WTC11 (cell line): ENCODE results near the gene VWDE. TPM values are rescaled to one million over a fixed set of nuclear protein-coding genes. Genes with fewer than 3 reads are reported as not detected.

Source experiments
- ATAC-seq: fragments of 200-7000 bp; cut with Tn5 transposase; 2 replicates; pipeline ENCODE4 v1.10.0; 2021; ENCODE audit warnings: mild to moderate bottlenecking, moderate library complexity
- CTCF ChIA-PET: fragments of 300-600 bp; sonication (Branson Sonifier 250); formaldehyde crosslinking; loops from one replicate; lab custom pipeline; 2021; ENCODE audit warnings: antibody characterized with exemption; lab: Charles Lee
- POLR2A ChIA-PET: fragments of 350-600 bp; sonication (Branson Sonifier 250); formaldehyde crosslinking; loops from one replicate; lab custom pipeline; 2021; ENCODE audit warnings: antibody characterized with exemption; lab: Charles Lee
- DNase-seq: peaks from one replicate; pipeline ENCODE4 v3.0.0; 2021; ENCODE audit warnings: low spot score
- H3K27ac Mint-ChIP-seq: 2 replicates; pipeline ENCODE4 v1.8.0; 2021; ENCODE audit warnings: mixed read lengths
- H3K27me3 Mint-ChIP-seq: 2 replicates; pipeline ENCODE4 v1.8.0; 2021; ENCODE audit warnings: low read depth, mild to moderate bottlenecking, moderate library complexity, mixed read lengths
- H3K36me3 Mint-ChIP-seq: 2 replicates; pipeline ENCODE4 v1.8.0; 2021; ENCODE audit warnings: mixed read lengths
- H3K4me1 Mint-ChIP-seq: 2 replicates; pipeline ENCODE4 v1.8.0; 2022; ENCODE audit warnings: mixed read lengths
- H3K4me3 Mint-ChIP-seq: 2 replicates; pipeline ENCODE4 v1.8.0; 2021; ENCODE audit warnings: mild to moderate bottlenecking, moderate library complexity, mixed read lengths
- H3K9me3 Mint-ChIP-seq: 2 replicates; pipeline ENCODE4 v1.8.0; 2021; ENCODE audit warnings: mixed read lengths
- GTF2I ChIP-seq: fragments of 250-450 bp; sonication (Bioruptor Pico); conservative IDR thresholded peaks from 2 replicates; pipeline ENCODE4 v1.4.0; 2021; ENCODE audit warnings: mild to moderate bottlenecking
- MLX ChIP-seq: sonication (generic); formaldehyde crosslinking; IDR thresholded peaks from 2 replicates; pipeline ENCODE4 v1.8.1; 2023; ENCODE audit warnings: mild to moderate bottlenecking, missing genetic modification reagents, moderate library complexity
- NFYB ChIP-seq: sonication (generic); formaldehyde crosslinking; conservative IDR thresholded peaks from 2 replicates; pipeline ENCODE4 v1.8.0; 2022; ENCODE audit warnings: low read depth, missing genetic modification reagents
- NR3C1 ChIP-seq: sonication (generic); formaldehyde crosslinking; conservative IDR thresholded peaks from 2 replicates; pipeline ENCODE4 v1.8.1; 2023; ENCODE audit warnings: low read depth, mild to moderate bottlenecking, missing genetic modification reagents
- SOX15 ChIP-seq: fragments of 250-450 bp; sonication (Bioruptor Pico); IDR thresholded peaks from 2 replicates; pipeline ENCODE4 v1.9.0; 2021; ENCODE audit warnings: mild to moderate bottlenecking
- ZNF121 ChIP-seq: sonication (generic); formaldehyde crosslinking; IDR thresholded peaks from 2 replicates; pipeline ENCODE4 v1.8.0; 2023; ENCODE audit warnings: missing genetic modification reagents
- ZNF138 ChIP-seq: sonication (generic); formaldehyde crosslinking; conservative IDR thresholded peaks from 2 replicates; pipeline ENCODE4 v1.8.1; 2022; ENCODE audit warnings: mild to moderate bottlenecking, moderate library complexity, missing genetic modification reagents
- ZNF263 ChIP-seq: sonication (generic); formaldehyde crosslinking; IDR thresholded peaks from 2 replicates; pipeline ENCODE4 v1.8.1; 2022; ENCODE audit warnings: low read depth, mild to moderate bottlenecking, moderate library complexity, missing genetic modification reagents
- total RNA-seq: library from RNA; stranded (reverse); gene quantifications from 3 replicates; pipeline ENCODE4 v1.2.3, GENCODE V29; 2021
- TF ChIP-seq, protein P1 (sequence below): sonication (generic); formaldehyde crosslinking; IDR thresholded peaks from 2 replicates; pipeline ENCODE4 v1.8.0; 2023; ENCODE audit warnings: missing genetic modification reagents, mild to moderate bottlenecking, borderline replicate concordance
- TF ChIP-seq, protein P2 (sequence below): sonication (generic); formaldehyde crosslinking; IDR thresholded peaks from 2 replicates; pipeline ENCODE4 v1.8.0; 2022; ENCODE audit warnings: mild to moderate bottlenecking, missing genetic modification reagents
- TF ChIP-seq, protein P3 (sequence below): sonication (generic); formaldehyde crosslinking; IDR thresholded peaks from 2 replicates; pipeline ENCODE4 v1.8.0; 2023; ENCODE audit warnings: missing genetic modification reagents
- TF ChIP-seq, protein P4 (sequence below): fragments of 250-450 bp; sonication (Bioruptor Pico); IDR thresholded peaks from 2 replicates; pipeline ENCODE4 v1.9.0; 2021; ENCODE audit warnings: moderate library complexity, mild to moderate bottlenecking, inconsistent platforms, borderline replicate concordance
- TF ChIP-seq, protein P5 (sequence below): sonication (generic); formaldehyde crosslinking; IDR thresholded peaks from 2 replicates; pipeline ENCODE4 v1.8.1; 2023; ENCODE audit warnings: mild to moderate bottlenecking, missing genetic modification reagents, moderate library complexity
- TF ChIP-seq, protein P6 (sequence below): sonication (generic); formaldehyde crosslinking; IDR thresholded peaks from 2 replicates; pipeline ENCODE4 v1.8.0; 2022; ENCODE audit warnings: missing genetic modification reagents
- TF ChIP-seq, protein P7 (sequence below): fragments of 250-450 bp; sonication (Bioruptor Pico); IDR thresholded peaks from 2 replicates; pipeline ENCODE4 v1.9.0; 2021; ENCODE audit warnings: mild to moderate bottlenecking, borderline replicate concordance

VWDE gene
- total RNA-seq, 1 experiment from 2014 or later, result 21.0 TPM

GRCh38 chr7:12450615-12451014, 47.0 kb upstream of the VWDE start:
- TF ChIP-seq, protein P1, sequence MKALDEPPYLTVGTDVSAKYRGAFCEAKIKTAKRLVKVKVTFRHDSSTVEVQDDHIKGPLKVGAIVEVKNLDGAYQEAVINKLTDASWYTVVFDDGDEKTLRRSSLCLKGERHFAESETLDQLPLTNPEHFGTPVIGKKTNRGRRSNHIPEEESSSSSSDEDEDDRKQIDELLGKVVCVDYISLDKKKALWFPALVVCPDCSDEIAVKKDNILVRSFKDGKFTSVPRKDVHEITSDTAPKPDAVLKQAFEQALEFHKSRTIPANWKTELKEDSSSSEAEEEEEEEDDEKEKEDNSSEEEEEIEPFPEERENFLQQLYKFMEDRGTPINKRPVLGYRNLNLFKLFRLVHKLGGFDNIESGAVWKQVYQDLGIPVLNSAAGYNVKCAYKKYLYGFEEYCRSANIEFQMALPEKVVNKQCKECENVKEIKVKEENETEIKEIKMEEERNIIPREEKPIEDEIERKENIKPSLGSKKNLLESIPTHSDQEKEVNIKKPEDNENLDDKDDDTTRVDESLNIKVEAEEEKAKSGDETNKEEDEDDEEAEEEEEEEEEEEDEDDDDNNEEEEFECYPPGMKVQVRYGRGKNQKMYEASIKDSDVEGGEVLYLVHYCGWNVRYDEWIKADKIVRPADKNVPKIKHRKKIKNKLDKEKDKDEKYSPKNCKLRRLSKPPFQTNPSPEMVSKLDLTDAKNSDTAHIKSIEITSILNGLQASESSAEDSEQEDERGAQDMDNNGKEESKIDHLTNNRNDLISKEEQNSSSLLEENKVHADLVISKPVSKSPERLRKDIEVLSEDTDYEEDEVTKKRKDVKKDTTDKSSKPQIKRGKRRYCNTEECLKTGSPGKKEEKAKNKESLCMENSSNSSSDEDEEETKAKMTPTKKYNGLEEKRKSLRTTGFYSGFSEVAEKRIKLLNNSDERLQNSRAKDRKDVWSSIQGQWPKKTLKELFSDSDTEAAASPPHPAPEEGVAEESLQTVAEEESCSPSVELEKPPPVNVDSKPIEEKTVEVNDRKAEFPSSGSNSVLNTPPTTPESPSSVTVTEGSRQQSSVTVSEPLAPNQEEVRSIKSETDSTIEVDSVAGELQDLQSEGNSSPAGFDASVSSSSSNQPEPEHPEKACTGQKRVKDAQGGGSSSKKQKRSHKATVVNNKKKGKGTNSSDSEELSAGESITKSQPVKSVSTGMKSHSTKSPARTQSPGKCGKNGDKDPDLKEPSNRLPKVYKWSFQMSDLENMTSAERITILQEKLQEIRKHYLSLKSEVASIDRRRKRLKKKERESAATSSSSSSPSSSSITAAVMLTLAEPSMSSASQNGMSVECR (CRISPR knock-in tag), result no peak
- TF ChIP-seq GTF2I (CRISPR knock-in tag) (no peak), NFYB (CRISPR knock-in tag) (no peak), NR3C1 (CRISPR knock-in tag) (no peak), ZNF263 (no peak), ZNF121 (CRISPR knock-in tag) (no peak)
- TF ChIP-seq, protein P2, sequence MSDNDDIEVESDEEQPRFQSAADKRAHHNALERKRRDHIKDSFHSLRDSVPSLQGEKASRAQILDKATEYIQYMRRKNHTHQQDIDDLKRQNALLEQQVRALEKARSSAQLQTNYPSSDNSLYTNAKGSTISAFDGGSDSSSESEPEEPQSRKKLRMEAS (CRISPR knock-in tag), result no peak
- TF ChIP-seq, protein P3, sequence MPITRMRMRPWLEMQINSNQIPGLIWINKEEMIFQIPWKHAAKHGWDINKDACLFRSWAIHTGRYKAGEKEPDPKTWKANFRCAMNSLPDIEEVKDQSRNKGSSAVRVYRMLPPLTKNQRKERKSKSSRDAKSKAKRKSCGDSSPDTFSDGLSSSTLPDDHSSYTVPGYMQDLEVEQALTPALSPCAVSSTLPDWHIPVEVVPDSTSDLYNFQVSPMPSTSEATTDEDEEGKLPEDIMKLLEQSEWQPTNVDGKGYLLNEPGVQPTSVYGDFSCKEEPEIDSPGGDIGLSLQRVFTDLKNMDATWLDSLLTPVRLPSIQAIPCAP (CRISPR knock-in tag), result no peak
- TF ChIP-seq, protein P4, sequence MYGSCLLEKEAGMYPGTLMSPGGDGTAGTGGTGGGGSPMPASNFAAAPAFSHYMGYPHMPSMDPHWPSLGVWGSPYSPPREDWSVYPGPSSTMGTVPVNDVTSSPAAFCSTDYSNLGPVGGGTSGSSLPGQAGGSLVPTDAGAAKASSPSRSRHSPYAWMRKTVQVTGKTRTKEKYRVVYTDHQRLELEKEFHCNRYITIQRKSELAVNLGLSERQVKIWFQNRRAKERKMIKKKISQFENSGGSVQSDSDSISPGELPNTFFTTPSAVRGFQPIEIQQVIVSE, result no peak
- TF ChIP-seq, protein P5, sequence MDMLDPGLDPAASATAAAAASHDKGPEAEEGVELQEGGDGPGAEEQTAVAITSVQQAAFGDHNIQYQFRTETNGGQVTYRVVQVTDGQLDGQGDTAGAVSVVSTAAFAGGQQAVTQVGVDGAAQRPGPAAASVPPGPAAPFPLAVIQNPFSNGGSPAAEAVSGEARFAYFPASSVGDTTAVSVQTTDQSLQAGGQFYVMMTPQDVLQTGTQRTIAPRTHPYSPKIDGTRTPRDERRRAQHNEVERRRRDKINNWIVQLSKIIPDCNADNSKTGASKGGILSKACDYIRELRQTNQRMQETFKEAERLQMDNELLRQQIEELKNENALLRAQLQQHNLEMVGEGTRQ, result no peak
- TF ChIP-seq, all 79 proteins: peak for 0
- peaks cover 31% of the 10 kb centered on the region for H3K9me3 Mint-ChIP-seq
- ChIA-PET CTCF (interaction anchor here (0.7 to 1.6 kb wide), 4 partner anchors 7 to 539 kb away, joined by 3 to 11 read pairs (median 6); no protein-coding TSS in a partner anchor), POLR2A (no interaction called here)
- no peak overlapping the region for H3K4me3 Mint-ChIP-seq
- ATAC-seq, result peak; percentile 78
- H3K27me3 Mint-ChIP-seq, result no peaks in the 10 kb centered on the region
- peaks cover 24% of the 10 kb centered on the region for H3K36me3 Mint-ChIP-seq
- DNase-seq, result no peak
- H3K4me1 Mint-ChIP-seq, result peaks cover 24% of the 10 kb centered on the region
- H3K27ac Mint-ChIP-seq, result no peak overlapping the region

GRCh38 chr7:12444785-12445184, 41.1 kb upstream of the VWDE start:
- Mint-ChIP-seq H3K4me1 (peaks cover 7% of the 10 kb centered on the region), H3K9me3 (peaks cover 3% of the 10 kb centered on the region), H3K27ac (no peak overlapping the region), H3K27me3 (no peaks in the 10 kb centered on the region), H3K36me3 (peaks cover under 1% of the 10 kb centered on the region; the same call in 1 of the 2 replicates), H3K4me3 (no peak overlapping the region)
- ATAC-seq (no peak), DNase-seq (no peak)
- POLR2A ChIA-PET, result no interaction called here
- CTCF ChIA-PET, result interaction anchor here (2.2 to 4.0 kb wide), 2 partner anchors 11 to 14 kb away, joined by 9 to 20 read pairs; no protein-coding TSS in a partner anchor
- TF ChIP-seq, protein P6, sequence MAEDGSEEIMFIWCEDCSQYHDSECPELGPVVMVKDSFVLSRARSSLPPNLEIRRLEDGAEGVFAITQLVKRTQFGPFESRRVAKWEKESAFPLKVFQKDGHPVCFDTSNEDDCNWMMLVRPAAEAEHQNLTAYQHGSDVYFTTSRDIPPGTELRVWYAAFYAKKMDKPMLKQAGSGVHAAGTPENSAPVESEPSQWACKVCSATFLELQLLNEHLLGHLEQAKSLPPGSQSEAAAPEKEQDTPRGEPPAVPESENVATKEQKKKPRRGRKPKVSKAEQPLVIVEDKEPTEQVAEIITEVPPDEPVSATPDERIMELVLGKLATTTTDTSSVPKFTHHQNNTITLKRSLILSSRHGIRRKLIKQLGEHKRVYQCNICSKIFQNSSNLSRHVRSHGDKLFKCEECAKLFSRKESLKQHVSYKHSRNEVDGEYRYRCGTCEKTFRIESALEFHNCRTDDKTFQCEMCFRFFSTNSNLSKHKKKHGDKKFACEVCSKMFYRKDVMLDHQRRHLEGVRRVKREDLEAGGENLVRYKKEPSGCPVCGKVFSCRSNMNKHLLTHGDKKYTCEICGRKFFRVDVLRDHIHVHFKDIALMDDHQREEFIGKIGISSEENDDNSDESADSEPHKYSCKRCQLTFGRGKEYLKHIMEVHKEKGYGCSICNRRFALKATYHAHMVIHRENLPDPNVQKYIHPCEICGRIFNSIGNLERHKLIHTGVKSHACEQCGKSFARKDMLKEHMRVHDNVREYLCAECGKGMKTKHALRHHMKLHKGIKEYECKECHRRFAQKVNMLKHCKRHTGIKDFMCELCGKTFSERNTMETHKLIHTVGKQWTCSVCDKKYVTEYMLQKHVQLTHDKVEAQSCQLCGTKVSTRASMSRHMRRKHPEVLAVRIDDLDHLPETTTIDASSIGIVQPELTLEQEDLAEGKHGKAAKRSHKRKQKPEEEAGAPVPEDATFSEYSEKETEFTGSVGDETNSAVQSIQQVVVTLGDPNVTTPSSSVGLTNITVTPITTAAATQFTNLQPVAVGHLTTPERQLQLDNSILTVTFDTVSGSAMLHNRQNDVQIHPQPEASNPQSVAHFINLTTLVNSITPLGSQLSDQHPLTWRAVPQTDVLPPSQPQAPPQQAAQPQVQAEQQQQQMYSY (CRISPR knock-in tag), result no peak
- TF ChIP-seq, protein P7, sequence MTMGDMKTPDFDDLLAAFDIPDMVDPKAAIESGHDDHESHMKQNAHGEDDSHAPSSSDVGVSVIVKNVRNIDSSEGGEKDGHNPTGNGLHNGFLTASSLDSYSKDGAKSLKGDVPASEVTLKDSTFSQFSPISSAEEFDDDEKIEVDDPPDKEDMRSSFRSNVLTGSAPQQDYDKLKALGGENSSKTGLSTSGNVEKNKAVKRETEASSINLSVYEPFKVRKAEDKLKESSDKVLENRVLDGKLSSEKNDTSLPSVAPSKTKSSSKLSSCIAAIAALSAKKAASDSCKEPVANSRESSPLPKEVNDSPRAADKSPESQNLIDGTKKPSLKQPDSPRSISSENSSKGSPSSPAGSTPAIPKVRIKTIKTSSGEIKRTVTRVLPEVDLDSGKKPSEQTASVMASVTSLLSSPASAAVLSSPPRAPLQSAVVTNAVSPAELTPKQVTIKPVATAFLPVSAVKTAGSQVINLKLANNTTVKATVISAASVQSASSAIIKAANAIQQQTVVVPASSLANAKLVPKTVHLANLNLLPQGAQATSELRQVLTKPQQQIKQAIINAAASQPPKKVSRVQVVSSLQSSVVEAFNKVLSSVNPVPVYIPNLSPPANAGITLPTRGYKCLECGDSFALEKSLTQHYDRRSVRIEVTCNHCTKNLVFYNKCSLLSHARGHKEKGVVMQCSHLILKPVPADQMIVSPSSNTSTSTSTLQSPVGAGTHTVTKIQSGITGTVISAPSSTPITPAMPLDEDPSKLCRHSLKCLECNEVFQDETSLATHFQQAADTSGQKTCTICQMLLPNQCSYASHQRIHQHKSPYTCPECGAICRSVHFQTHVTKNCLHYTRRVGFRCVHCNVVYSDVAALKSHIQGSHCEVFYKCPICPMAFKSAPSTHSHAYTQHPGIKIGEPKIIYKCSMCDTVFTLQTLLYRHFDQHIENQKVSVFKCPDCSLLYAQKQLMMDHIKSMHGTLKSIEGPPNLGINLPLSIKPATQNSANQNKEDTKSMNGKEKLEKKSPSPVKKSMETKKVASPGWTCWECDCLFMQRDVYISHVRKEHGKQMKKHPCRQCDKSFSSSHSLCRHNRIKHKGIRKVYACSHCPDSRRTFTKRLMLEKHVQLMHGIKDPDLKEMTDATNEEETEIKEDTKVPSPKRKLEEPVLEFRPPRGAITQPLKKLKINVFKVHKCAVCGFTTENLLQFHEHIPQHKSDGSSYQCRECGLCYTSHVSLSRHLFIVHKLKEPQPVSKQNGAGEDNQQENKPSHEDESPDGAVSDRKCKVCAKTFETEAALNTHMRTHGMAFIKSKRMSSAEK (CRISPR knock-in tag), result no peak
- no peak for TF ChIP-seq MLX (CRISPR knock-in tag)
- TF ChIP-seq SOX15 (CRISPR knock-in tag), result no peak
- TF ChIP-seq ZNF138, result no peak
- TF ChIP-seq, protein P2 (CRISPR knock-in tag), result no peak
